Measurements from ENCODE around the gene ZNF575. TPM values are rescaled to one million over a fixed set of nuclear protein-coding genes. Genes with fewer than 3 reads are reported as not detected.

Gene ZNF575
- polyA plus RNA-seq, 1 donor (not counting 4 experiments of a cell fraction or from before 2014, with no cell fraction given), result 0.05 TPM

GRCh38 chr19:43485951-43486350 lies 47.0 kb upstream of the ZNF575 start:
- dilution Hi-C loops (cut with MboI; ENCODE audit: extremely low pct_ligation_motif_present, low sequenced_read_pairs), result no loop called here
- Histone ChIP-seq H3K79me2 (ENCODE audit: control insufficient read depth, insufficient read depth, low read length) (no peaks in the 10 kb centered on the region), H4K20me1 (ENCODE audit: control insufficient read depth, extremely low read depth, insufficient read depth, low read length) (no peaks in the 10 kb centered on the region), H3K27me3 (ENCODE audit: control insufficient read depth, extremely low read depth, insufficient read depth, low read length) (no peaks in the 10 kb centered on the region), H3K27ac (ENCODE audit: control insufficient read depth, insufficient read depth, low read length) (no peak overlapping the region), H2AFZ (ENCODE audit: control insufficient read depth, low read length) (no peak overlapping the region), H3K4me2 (ENCODE audit: control insufficient read depth, extremely low read depth, insufficient read depth, low read depth, low read length) (no peak overlapping the region), H3K4me1 (ENCODE audit: control insufficient read depth, extremely low read depth, insufficient read depth, low read length) (no peaks in the 10 kb centered on the region), H3K36me3 (ENCODE audit: control insufficient read depth in 2 of 2, extremely low read depth in 1 of 2, insufficient read depth in 2 of 2, low read length in 2 of 2) (peaks cover under 1 to 12% of the 10 kb centered on the region in 2 experiments), H3K9me3 (ENCODE audit: control insufficient read depth, low read depth, low read length) (no peaks in the 10 kb centered on the region), H3K9ac (ENCODE audit: control insufficient read depth, extremely low read depth, insufficient read depth, low read length) (no peak overlapping the region), H3K9me1 (ENCODE audit: control insufficient read depth, extremely low read depth, insufficient read depth, low read length) (no peaks in the 10 kb centered on the region), H3K4me3 (ENCODE audit: control insufficient read depth in 2 of 3, extremely low read depth in 1 of 3, insufficient read depth in 2 of 3, low read depth in 1 of 3, low read length in 3 of 3) (no peak overlapping the region)
- DNase-seq (ENCODE audit: low read depth, low spot score) (no peak), FAIRE-seq (no peak)
- TF ChIP-seq, protein P1, sequence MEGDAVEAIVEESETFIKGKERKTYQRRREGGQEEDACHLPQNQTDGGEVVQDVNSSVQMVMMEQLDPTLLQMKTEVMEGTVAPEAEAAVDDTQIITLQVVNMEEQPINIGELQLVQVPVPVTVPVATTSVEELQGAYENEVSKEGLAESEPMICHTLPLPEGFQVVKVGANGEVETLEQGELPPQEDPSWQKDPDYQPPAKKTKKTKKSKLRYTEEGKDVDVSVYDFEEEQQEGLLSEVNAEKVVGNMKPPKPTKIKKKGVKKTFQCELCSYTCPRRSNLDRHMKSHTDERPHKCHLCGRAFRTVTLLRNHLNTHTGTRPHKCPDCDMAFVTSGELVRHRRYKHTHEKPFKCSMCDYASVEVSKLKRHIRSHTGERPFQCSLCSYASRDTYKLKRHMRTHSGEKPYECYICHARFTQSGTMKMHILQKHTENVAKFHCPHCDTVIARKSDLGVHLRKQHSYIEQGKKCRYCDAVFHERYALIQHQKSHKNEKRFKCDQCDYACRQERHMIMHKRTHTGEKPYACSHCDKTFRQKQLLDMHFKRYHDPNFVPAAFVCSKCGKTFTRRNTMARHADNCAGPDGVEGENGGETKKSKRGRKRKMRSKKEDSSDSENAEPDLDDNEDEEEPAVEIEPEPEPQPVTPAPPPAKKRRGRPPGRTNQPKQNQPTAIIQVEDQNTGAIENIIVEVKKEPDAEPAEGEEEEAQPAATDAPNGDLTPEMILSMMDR (optimal IDR thresholded peaks at IDR 0.05 in 1 of 3, IDR thresholded peaks at IDR 0.05 in 1 of 3, conservative IDR thresholded peaks at IDR 0.05 in 1 of 3; ENCODE audit: extremely low read depth in 1 of 3, insufficient read depth in 2 of 3, low read length in 3 of 3), result no peak
- no peak for TF ChIP-seq EZH2 (IDR thresholded peaks at IDR 0.05; ENCODE audit: low read length)

DNA sequence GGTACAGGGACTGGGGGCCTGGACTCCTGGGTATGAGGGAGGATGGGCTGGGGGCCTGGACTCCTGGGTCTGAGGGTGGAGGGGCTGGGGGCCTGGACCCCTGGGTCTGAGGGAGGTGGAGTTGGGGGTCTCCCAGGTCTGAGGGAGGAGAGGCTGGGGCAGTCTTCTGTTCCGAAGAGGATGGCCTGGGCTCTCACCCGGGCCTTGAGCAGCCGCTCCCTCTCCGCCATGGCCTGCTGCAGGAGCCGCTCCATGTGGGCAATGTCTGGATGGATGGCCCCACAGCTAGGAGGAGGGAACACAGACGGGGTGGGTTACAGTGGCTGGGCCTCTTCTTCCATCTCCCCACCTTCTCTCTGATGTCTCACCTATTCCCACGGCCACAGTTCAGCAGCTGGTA lies 46.6 kb upstream of the ZNF575 start:
- no peak for DNase-seq (ENCODE audit: low read depth, low spot score)

More for the DNA sequence above, 46.6 kb upstream of the ZNF575 start:
- H2AFZ ChIP-seq (ENCODE audit: control insufficient read depth, low read length), result no peak overlapping the region
- H3K4me3 ChIP-seq (ENCODE audit: control insufficient read depth in 2 of 3, extremely low read depth in 1 of 3, insufficient read depth in 2 of 3, low read depth in 1 of 3, low read length in 3 of 3), result no peak overlapping the region
- peaks cover 0 to 11% of the 10 kb centered on the region in 2 experiments for H3K36me3 ChIP-seq (ENCODE audit: control insufficient read depth in 2 of 2, extremely low read depth in 1 of 2, insufficient read depth in 2 of 2, low read length in 2 of 2)
- no peaks in the 10 kb centered on the region for H4K20me1 ChIP-seq (ENCODE audit: control insufficient read depth, extremely low read depth, insufficient read depth, low read length)
- FAIRE-seq, result no peak
- no peaks in the 10 kb centered on the region for H3K9me1 ChIP-seq (ENCODE audit: control insufficient read depth, extremely low read depth, insufficient read depth, low read length)
- no peak overlapping the region for H3K27ac ChIP-seq (ENCODE audit: control insufficient read depth, insufficient read depth, low read length)
- TF ChIP-seq EZH2 (IDR thresholded peaks at IDR 0.05; ENCODE audit: low read length), result no peak
- TF ChIP-seq, protein P1 (optimal IDR thresholded peaks at IDR 0.05 in 1 of 3, IDR thresholded peaks at IDR 0.05 in 1 of 3, conservative IDR thresholded peaks at IDR 0.05 in 1 of 3; ENCODE audit: extremely low read depth in 1 of 3, insufficient read depth in 2 of 3, low read length in 3 of 3), result no peak
- no peaks in the 10 kb centered on the region for H3K27me3 ChIP-seq (ENCODE audit: control insufficient read depth, extremely low read depth, insufficient read depth, low read length)
- no peaks in the 10 kb centered on the region for H3K9me3 ChIP-seq (ENCODE audit: control insufficient read depth, low read depth, low read length)
- no peaks in the 10 kb centered on the region for H3K79me2 ChIP-seq (ENCODE audit: control insufficient read depth, insufficient read depth, low read length)
- no peak overlapping the region for H3K4me2 ChIP-seq (ENCODE audit: control insufficient read depth, extremely low read depth, insufficient read depth, low read depth, low read length)
- H3K9ac ChIP-seq (ENCODE audit: control insufficient read depth, extremely low read depth, insufficient read depth, low read length), result no peak overlapping the region
- dilution Hi-C loops (cut with MboI; ENCODE audit: extremely low pct_ligation_motif_present, low sequenced_read_pairs), result no loop called here
- no peaks in the 10 kb centered on the region for H3K4me1 ChIP-seq (ENCODE audit: control insufficient read depth, extremely low read depth, insufficient read depth, low read length)

All from keratinocyte (primary cell).